Measurements from ENCODE around the gene CTNND1. TPM values are rescaled to one million over a fixed set of nuclear protein-coding genes. Genes with fewer than 3 reads are reported as not detected.
A peak's percentile ranks its signal among the peaks of the same experiment; 100 is the strongest.

CTNND1 gene
- total RNA-seq, 2 donors from 2014 or later: 190 to 216 TPM

- Mint-ChIP-seq H3K27me3 (ENCODE audit: insufficient read depth) (no peaks in the 10 kb centered on the region), H3K27ac (peak overlapping the region; percentile 71), H3K4me1 (peaks cover 56% of the 10 kb centered on the region), H3K4me3 (no peak overlapping the region), H3K36me3 (ENCODE audit: low read depth) (peaks cover 38% of the 10 kb centered on the region), H3K9me3 (no peaks in the 10 kb centered on the region)
- H3K9ac ChIP-seq (ENCODE audit: extremely low read depth, low read length, poor library complexity, severe bottlenecking): no peak overlapping the region
- no peak for DNase-seq
- H3K4me1 ChIP-seq (ENCODE audit: control insufficient read depth, insufficient read depth, low read length): peaks cover 11% of the 10 kb centered on the region
- H3K27ac ChIP-seq (ENCODE audit: low read depth, low read length): no peak overlapping the region
- H3K9me3 ChIP-seq (ENCODE audit: control insufficient read depth, low read length): no peaks in the 10 kb centered on the region
- no peak overlapping the region for H3K4me3 ChIP-seq (ENCODE audit: low read length)
- peaks cover 29% of the 10 kb centered on the region for H3K36me3 ChIP-seq (ENCODE audit: control insufficient read depth, insufficient read depth, low read length)
- WGBS, 2 experiments (ENCODE audit: insufficient coverage in 1 of 2, insufficient read length in 1 of 2): 93% methylated on average over 4 of the region's 4 CpGs; no CpG with 5 or more reads in 1 of the 2 experiments
- no peak for TF ChIP-seq CTCF (conservative IDR thresholded peaks at IDR 0.05)
- H3K27me3 ChIP-seq (ENCODE audit: control insufficient read depth, insufficient read depth, low read length, poor library complexity, severe bottlenecking): no peaks in the 10 kb centered on the region
Measured at GRCh38 chr11:57787006-57787604, 25.5 kb downstream of the CTNND1 start.

GRCh38 chr11:57787920-57788702 lies 26.5 kb downstream of the CTNND1 start:
- 82 to 83% methylated on average over 4 to 6 of the region's 6 CpGs for WGBS, 2 experiments (ENCODE audit: insufficient coverage in 1 of 2, insufficient read length in 1 of 2)

DNA sequence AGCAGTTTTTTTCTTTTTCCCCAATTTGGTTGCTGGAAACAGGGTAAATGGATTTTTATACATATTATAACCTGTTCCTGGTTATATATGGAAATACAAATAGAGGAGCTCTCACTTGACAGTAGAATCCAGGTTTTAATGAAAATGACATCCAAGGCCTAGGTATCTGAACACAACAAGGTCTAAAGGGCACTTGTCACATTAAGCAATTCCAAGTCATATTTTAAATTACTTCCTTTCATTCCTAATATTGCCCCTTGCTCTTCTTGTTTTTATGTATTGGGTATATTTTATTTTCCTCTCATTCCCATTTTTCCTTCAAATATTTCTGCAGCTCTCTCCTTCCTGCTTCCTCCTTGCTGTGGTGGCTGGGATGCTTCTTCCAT lies 27.1 kb downstream of the CTNND1 start:
- Mint-ChIP-seq H3K4me3 (no peak overlapping the region), H3K9me3 (no peaks in the 10 kb centered on the region), H3K4me1 (peaks cover 49% of the 10 kb centered on the region), H3K27me3 (ENCODE audit: insufficient read depth) (no peaks in the 10 kb centered on the region), H3K27ac (peak overlapping the region; percentile 50), H3K36me3 (ENCODE audit: low read depth) (peaks cover 40% of the 10 kb centered on the region)
- DNase-seq: no peak
- peaks cover 5% of the 10 kb centered on the region for H3K4me1 ChIP-seq (ENCODE audit: control insufficient read depth, insufficient read depth, low read length)
- no peak overlapping the region for H3K27ac ChIP-seq (ENCODE audit: low read depth, low read length)
- no peak overlapping the region for H3K9ac ChIP-seq (ENCODE audit: extremely low read depth, low read length, poor library complexity, severe bottlenecking)
- no peaks in the 10 kb centered on the region for H3K27me3 ChIP-seq (ENCODE audit: control insufficient read depth, insufficient read depth, low read length, poor library complexity, severe bottlenecking)
- peaks cover 37% of the 10 kb centered on the region for H3K36me3 ChIP-seq (ENCODE audit: control insufficient read depth, insufficient read depth, low read length)
- no peaks in the 10 kb centered on the region for H3K9me3 ChIP-seq (ENCODE audit: control insufficient read depth, low read length)
- no peak overlapping the region for H3K4me3 ChIP-seq (ENCODE audit: low read length)
- TF ChIP-seq CTCF (conservative IDR thresholded peaks at IDR 0.05): no peak

More at GRCh38 chr11:57787920-57788702, 26.5 kb downstream of the CTNND1 start:
- Mint-ChIP-seq H3K27ac (peak overlapping the region; percentile 71), H3K36me3 (ENCODE audit: low read depth) (peaks cover 37% of the 10 kb centered on the region), H3K27me3 (ENCODE audit: insufficient read depth) (no peaks in the 10 kb centered on the region), H3K4me3 (no peak overlapping the region), H3K9me3 (no peaks in the 10 kb centered on the region), H3K4me1 (peaks cover 50% of the 10 kb centered on the region)
- peaks cover 31% of the 10 kb centered on the region for H3K36me3 ChIP-seq (ENCODE audit: control insufficient read depth, insufficient read depth, low read length)
- peak; percentile 65 for DNase-seq
- no peak overlapping the region for H3K9ac ChIP-seq (ENCODE audit: extremely low read depth, low read length, poor library complexity, severe bottlenecking)
- no peak for TF ChIP-seq CTCF (conservative IDR thresholded peaks at IDR 0.05)
- peaks cover 5% of the 10 kb centered on the region for H3K4me1 ChIP-seq (ENCODE audit: control insufficient read depth, insufficient read depth, low read length)
- peak overlapping the region; percentile 77 for H3K27ac ChIP-seq (ENCODE audit: low read depth, low read length)
- H3K9me3 ChIP-seq (ENCODE audit: control insufficient read depth, low read length): no peaks in the 10 kb centered on the region
- H3K27me3 ChIP-seq (ENCODE audit: control insufficient read depth, insufficient read depth, low read length, poor library complexity, severe bottlenecking): no peaks in the 10 kb centered on the region
- no peak overlapping the region for H3K4me3 ChIP-seq (ENCODE audit: low read length)

Data from endodermal cell (in vitro differentiated cells).